GM12801 (cell line): Measurements from ENCODE around the gene NAV2.

Source experiments
- CTCF ChIP-seq: IDR thresholded peaks from one replicate; pipeline ENCODE4 v1.5.1; 2011; ENCODE audit warnings: control low read depth; ENCODE audit not compliant: insufficient read length; ENCODE audit errors: extremely low read depth

The NAV2 gene

GRCh38 chr11:19805827-19806226 is 93.2 kb downstream of the NAV2 start:
- TF ChIP-seq CTCF = no peak

- no peak for TF ChIP-seq CTCF
These were observed 93.6 kb downstream of the NAV2 start for GRCh38 chr11:19806251-19806650.

GRCh38 chr11:19808076-19808911 is 95.7 kb downstream of the NAV2 start:
- no peak for TF ChIP-seq CTCF

GRCh38 chr11:19810852-19811251 is 98.2 kb downstream of the NAV2 start:
- TF ChIP-seq CTCF = no peak

GRCh38 chr11:19811380-19811779 is 98.7 kb downstream of the NAV2 start:
- no peak for TF ChIP-seq CTCF

GRCh38 chr11:19812096-19812495 is 99.5 kb downstream of the NAV2 start:
- TF ChIP-seq CTCF = no peak

- no peak for TF ChIP-seq CTCF
These were observed 100.1 kb downstream of the NAV2 start for GRCh38 chr11:19812710-19813109.
